ENCODE measurements around the gene FAM118A. TPM values are rescaled to one million over a fixed set of nuclear protein-coding genes. Genes with fewer than 3 reads are reported as not detected.

Gene FAM118A
- total RNA-seq, 1 experiment from 2014 or later = 37.9 TPM

DNA sequence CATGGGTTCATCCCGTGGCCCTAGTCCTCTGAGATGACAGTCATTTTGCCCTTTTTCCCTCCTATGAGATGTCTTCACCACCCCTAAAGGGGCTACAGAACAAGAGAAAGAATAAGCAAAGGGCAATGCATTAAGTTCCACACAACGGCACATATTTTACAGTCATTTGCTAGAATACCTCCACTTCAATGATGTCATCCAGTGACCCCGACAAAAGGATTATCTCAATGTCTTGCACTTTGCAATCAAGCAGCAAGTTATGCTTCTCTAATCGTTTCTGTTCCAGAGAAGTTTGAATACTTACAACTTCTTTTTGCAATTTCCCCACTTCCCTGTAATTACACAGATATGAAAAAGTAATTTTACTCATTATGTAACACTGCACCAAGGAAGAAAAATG, 49.9 kb downstream of the FAM118A start:
- Histone ChIP-seq H3K18ac (ENCODE audit: insufficient read length, low read depth, low read length) (no peak overlapping the region), H2BK15ac (ENCODE audit: low read depth, low read length) (no peak overlapping the region), H2BK20ac (ENCODE audit: low read depth, low read length, poor library complexity, severe bottlenecking) (no peak overlapping the region), H4K91ac (ENCODE audit: insufficient read length, low read depth, low read length) (no peak overlapping the region), H4K20me1 (ENCODE audit: control insufficient read depth, insufficient read depth, insufficient read length) (no peaks in the 10 kb centered on the region), H2AFZ (ENCODE audit: low read length) (no peak overlapping the region), H4K8ac (replicated peaks; ENCODE audit: insufficient read length, low read depth, low read length) (no peak overlapping the region), H2AK5ac (ENCODE audit: insufficient read length, low read length) (no peak overlapping the region), H2BK120ac (ENCODE audit: low read depth, low read length, poor library complexity, severe bottlenecking) (no peak overlapping the region), H3K23me2 (ENCODE audit: insufficient read length, low read depth, low read length, poor library complexity, severe bottlenecking) (no peaks in the 10 kb centered on the region), H3K23ac (ENCODE audit: insufficient read length, low read depth, low read length) (no peak overlapping the region), H3K56ac (ENCODE audit: insufficient read length, low read depth, low read length) (no peak overlapping the region), H3K4me1 (ENCODE audit: insufficient read depth, low read length) (no peaks in the 10 kb centered on the region), H4K5ac (ENCODE audit: insufficient read length, low read depth, low read length) (no peak overlapping the region), H3K79me2 (ENCODE audit: insufficient read depth, low read length) (no peaks in the 10 kb centered on the region), H3K9me3 (ENCODE audit: control insufficient read depth, low read depth, low read length) (no peaks in the 10 kb centered on the region), H2BK12ac (ENCODE audit: insufficient read length, low read depth, low read length) (no peak overlapping the region), H2BK5ac (ENCODE audit: insufficient read length, low read length) (no peak overlapping the region), H3T11ph (ENCODE audit: low read length) (no peak overlapping the region), H3K4ac (ENCODE audit: low read depth, low read length) (no peak overlapping the region), H3K27me3 (ENCODE audit: insufficient read depth, low read length) (no peaks in the 10 kb centered on the region), H3K27ac (ENCODE audit: insufficient read length, low read depth, low read length) (no peak overlapping the region), H3K14ac (ENCODE audit: insufficient read depth, low read length) (no peak overlapping the region), H3K79me1 (ENCODE audit: insufficient read depth, low read depth, low read length, poor library complexity, severe bottlenecking) (no peaks in the 10 kb centered on the region), H3K4me2 (ENCODE audit: insufficient read depth, insufficient read length, low read length) (no peak overlapping the region), H3K9ac (ENCODE audit: extremely low read depth, insufficient read length, low read length) (no peak overlapping the region)
- no peak for DNase-seq
- TF ChIP-seq, protein P1, sequence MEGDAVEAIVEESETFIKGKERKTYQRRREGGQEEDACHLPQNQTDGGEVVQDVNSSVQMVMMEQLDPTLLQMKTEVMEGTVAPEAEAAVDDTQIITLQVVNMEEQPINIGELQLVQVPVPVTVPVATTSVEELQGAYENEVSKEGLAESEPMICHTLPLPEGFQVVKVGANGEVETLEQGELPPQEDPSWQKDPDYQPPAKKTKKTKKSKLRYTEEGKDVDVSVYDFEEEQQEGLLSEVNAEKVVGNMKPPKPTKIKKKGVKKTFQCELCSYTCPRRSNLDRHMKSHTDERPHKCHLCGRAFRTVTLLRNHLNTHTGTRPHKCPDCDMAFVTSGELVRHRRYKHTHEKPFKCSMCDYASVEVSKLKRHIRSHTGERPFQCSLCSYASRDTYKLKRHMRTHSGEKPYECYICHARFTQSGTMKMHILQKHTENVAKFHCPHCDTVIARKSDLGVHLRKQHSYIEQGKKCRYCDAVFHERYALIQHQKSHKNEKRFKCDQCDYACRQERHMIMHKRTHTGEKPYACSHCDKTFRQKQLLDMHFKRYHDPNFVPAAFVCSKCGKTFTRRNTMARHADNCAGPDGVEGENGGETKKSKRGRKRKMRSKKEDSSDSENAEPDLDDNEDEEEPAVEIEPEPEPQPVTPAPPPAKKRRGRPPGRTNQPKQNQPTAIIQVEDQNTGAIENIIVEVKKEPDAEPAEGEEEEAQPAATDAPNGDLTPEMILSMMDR (conservative IDR thresholded peaks at IDR 0.05) = no peak
- H3K9me3 Mint-ChIP-seq = no peaks in the 10 kb centered on the region
- H3K36me3 Mint-ChIP-seq (ENCODE audit: insufficient read depth in 1 of 3, low read depth in 3 of 3) = no peaks in the 10 kb centered on the region
- H3K27ac Mint-ChIP-seq = no peak overlapping the region
- no peak overlapping the region for H3K4me3 Mint-ChIP-seq
- H3K27me3 Mint-ChIP-seq (ENCODE audit: low read depth) = peaks cover 12% of the 10 kb centered on the region
- no peaks in the 10 kb centered on the region for H3K4me1 Mint-ChIP-seq
- WGBS (ENCODE audit: extremely low coverage, insufficient read length, low lambda C conversion rate) = no CpG with 5 or more reads among the region's 4 CpGs
